ENCODE results near the gene IFIT1B.

DNA sequence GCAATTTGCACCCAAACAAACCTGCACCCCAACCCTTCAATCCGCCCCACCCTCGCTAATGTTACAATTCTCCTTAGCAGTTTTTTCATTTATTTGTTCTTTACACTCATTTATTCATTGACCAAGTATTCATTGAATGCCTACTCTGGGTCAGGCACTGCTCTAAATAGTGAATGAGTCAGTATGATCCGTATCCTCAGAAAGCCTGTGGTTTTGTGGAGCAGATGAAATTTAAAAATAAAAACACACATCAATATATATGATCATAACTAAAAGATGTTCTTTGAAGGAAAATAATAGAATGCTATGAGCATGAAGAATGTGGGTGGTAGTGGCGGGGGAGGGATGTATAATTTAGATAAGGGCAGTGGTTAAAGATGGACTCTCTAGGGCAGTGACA lies 49.8 kb downstream of the IFIT1B start:
- TF ChIP-seq, protein P1, sequence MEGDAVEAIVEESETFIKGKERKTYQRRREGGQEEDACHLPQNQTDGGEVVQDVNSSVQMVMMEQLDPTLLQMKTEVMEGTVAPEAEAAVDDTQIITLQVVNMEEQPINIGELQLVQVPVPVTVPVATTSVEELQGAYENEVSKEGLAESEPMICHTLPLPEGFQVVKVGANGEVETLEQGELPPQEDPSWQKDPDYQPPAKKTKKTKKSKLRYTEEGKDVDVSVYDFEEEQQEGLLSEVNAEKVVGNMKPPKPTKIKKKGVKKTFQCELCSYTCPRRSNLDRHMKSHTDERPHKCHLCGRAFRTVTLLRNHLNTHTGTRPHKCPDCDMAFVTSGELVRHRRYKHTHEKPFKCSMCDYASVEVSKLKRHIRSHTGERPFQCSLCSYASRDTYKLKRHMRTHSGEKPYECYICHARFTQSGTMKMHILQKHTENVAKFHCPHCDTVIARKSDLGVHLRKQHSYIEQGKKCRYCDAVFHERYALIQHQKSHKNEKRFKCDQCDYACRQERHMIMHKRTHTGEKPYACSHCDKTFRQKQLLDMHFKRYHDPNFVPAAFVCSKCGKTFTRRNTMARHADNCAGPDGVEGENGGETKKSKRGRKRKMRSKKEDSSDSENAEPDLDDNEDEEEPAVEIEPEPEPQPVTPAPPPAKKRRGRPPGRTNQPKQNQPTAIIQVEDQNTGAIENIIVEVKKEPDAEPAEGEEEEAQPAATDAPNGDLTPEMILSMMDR (IDR thresholded peaks at IDR 0.05 in 2 of 3, conservative IDR thresholded peaks at IDR 0.05 in 1 of 3; ENCODE audit: borderline replicate concordance in 1 of 3, insufficient read depth in 1 of 3, low read depth in 2 of 3, low read length in 2 of 3), result no peak
- no peak for TF ChIP-seq POLR2A (IDR thresholded peaks at IDR 0.05; ENCODE audit: borderline replicate concordance, extremely low read depth, insufficient read depth, insufficient read length)

Measured in HCT116 (cell line).